Keratinocyte (primary cell): ENCODE measurements around the gene C11orf52. TPM values are rescaled to one million over a fixed set of nuclear protein-coding genes. Genes with fewer than 3 reads are reported as not detected.
A peak's percentile ranks its signal among the peaks of the same experiment; 100 is the strongest.

Source experiments
- DNase-seq: peaks from one replicate; pipeline ENCODE4 v3.0.0-alpha.2; 2011; ENCODE audit warnings: low read depth, missing footprints, low spot score
- FAIRE-seq: peaks from 2 replicates; lab custom pipeline; 2011; peaks lifted over from hg19 to GRCh38; lab: Jason Lieb, UNC
- H2AFZ ChIP-seq: 2 replicates; pipeline ENCODE4 v1.6.0; 2012; ENCODE audit warnings: low read length, control low read depth, inconsistent platforms; ENCODE audit not compliant: control insufficient read depth
- H3K27ac ChIP-seq: 2 replicates; pipeline ENCODE4 v1.5.1; 2011; ENCODE audit warnings: low read length; ENCODE audit not compliant: control insufficient read depth, insufficient read depth
- H3K27me3 ChIP-seq: 3 replicates; pipeline ENCODE4 v1.6.0; 2011; ENCODE audit warnings: low read length; ENCODE audit not compliant: control insufficient read depth, insufficient read depth; ENCODE audit errors: extremely low read depth
- H3K36me3 ChIP-seq, 2 experiments: 2 replicates in 1 of 2; 3 replicates in 1 of 2; pipeline ENCODE4 v1.5.1; 2011; ENCODE audit warnings: low read length in 2 of 2, mild to moderate bottlenecking in 1 of 2; ENCODE audit not compliant: control insufficient read depth in 2 of 2, insufficient read depth in 2 of 2; ENCODE audit errors: extremely low read depth in 1 of 2
- H3K4me1 ChIP-seq: 3 replicates; pipeline ENCODE4 v1.5.1; 2011; ENCODE audit warnings: low read length; ENCODE audit not compliant: control insufficient read depth, insufficient read depth; ENCODE audit errors: extremely low read depth
- H3K4me2 ChIP-seq: 3 replicates; pipeline ENCODE4 v1.6.0; 2011; ENCODE audit warnings: low read depth, low read length; ENCODE audit not compliant: control insufficient read depth, insufficient read depth; ENCODE audit errors: extremely low read depth
- H3K4me3 ChIP-seq, 3 experiments: fragments of 200-600 bp in 1 of 3; sonication (generic) in 1 of 3; 2 replicates in 2 of 3; 3 replicates in 1 of 3; pipeline ENCODE4 v1.5.1; 2011 to 2016; ENCODE audit warnings: low read length in 3 of 3, mild to moderate bottlenecking in 3 of 3, control low read depth in 2 of 3, inconsistent platforms in 1 of 3, low read depth in 1 of 3, mixed read lengths in 1 of 3, mixed run types in 1 of 3, moderate library complexity in 1 of 3; ENCODE audit not compliant: control insufficient read depth in 2 of 3, insufficient read depth in 2 of 3; ENCODE audit errors: extremely low read depth in 1 of 3
- H3K79me2 ChIP-seq: 2 replicates; pipeline ENCODE4 v1.6.0; 2012; ENCODE audit warnings: low read length; ENCODE audit not compliant: control insufficient read depth, insufficient read depth
- H3K9ac ChIP-seq: 3 replicates; pipeline ENCODE4 v1.6.0; 2011; ENCODE audit warnings: low read length; ENCODE audit not compliant: control insufficient read depth, insufficient read depth; ENCODE audit errors: extremely low read depth
- H3K9me1 ChIP-seq: 3 replicates; pipeline ENCODE4 v1.6.0; 2011; ENCODE audit warnings: low read length; ENCODE audit not compliant: control insufficient read depth, insufficient read depth; ENCODE audit errors: extremely low read depth
- H3K9me3 ChIP-seq: 2 replicates; pipeline ENCODE4 v1.5.1; 2012; ENCODE audit warnings: low read depth, low read length; ENCODE audit not compliant: control insufficient read depth
- H4K20me1 ChIP-seq: 3 replicates; pipeline ENCODE4 v1.6.0; 2011; ENCODE audit warnings: low read length; ENCODE audit not compliant: control insufficient read depth, insufficient read depth; ENCODE audit errors: extremely low read depth
- CTCF ChIP-seq, 3 experiments: IDR thresholded peaks in 1 of 3; conservative IDR thresholded peaks in 1 of 3; optimal IDR thresholded peaks in 1 of 3; 2 replicates in 2 of 3; 3 replicates in 1 of 3; pipeline versions ENCODE3 to v1.5.1; 2011; ENCODE audit warnings: low read length in 3 of 3, mild to moderate bottlenecking in 3 of 3, moderate library complexity in 2 of 3, control low read depth in 1 of 3, inconsistent platforms in 1 of 3; ENCODE audit not compliant: insufficient read depth in 2 of 3; ENCODE audit errors: extremely low read depth in 1 of 3
- EZH2 ChIP-seq: IDR thresholded peaks from one replicate; pipeline ENCODE4 v1.6.1; 2012; ENCODE audit warnings: inconsistent platforms, mild to moderate bottlenecking, low read length, moderate library complexity
- dilution Hi-C: fragments of 300-500 bp; cut with MboI; formaldehyde crosslinking; loops from one replicate; pipeline ENCODE4 v1.7.0; 2020; ENCODE audit warnings: low sequenced_read_pairs; ENCODE audit not compliant: extremely low pct_ligation_motif_present
- polyA plus RNA-seq, 5 experiments: library from polyadenylated mRNA; depleted of rRNA in 3 of 5; stranded (reverse) in 3 of 5; stranded (forward) in 1 of 5; unstranded in 1 of 5; fragments of >200 nt; gene quantifications; 1 replicate in 1 of 5; 2 replicates in 3 of 5; 3 replicates in 1 of 5; pipeline versions ENCODE4 v1.2.1 to v1.2.3, GENCODE V29; 2011 to 2012; ENCODE audit warnings: missing spikeins in 2 of 5, low read depth in 1 of 5, low replicate concordance in 1 of 5

The C11orf52 gene
- polyA plus RNA-seq, 1 donor (not counting 4 experiments of a cell fraction or from before 2014, with no cell fraction given), result 3.5 TPM

- Histone ChIP-seq H3K79me2 (no peaks in the 10 kb centered on the region), H3K4me2 (peak overlapping the region; percentile 10), H3K4me3 (no peak overlapping the region), H2AFZ (peak overlapping the region; percentile 16), H3K27ac (no peak overlapping the region), H3K9ac (no peak overlapping the region), H3K9me3 (no peaks in the 10 kb centered on the region), H4K20me1 (no peaks in the 10 kb centered on the region), H3K9me1 (no peaks in the 10 kb centered on the region), H3K36me3 (no peaks in the 10 kb centered on the region), H3K27me3 (no peaks in the 10 kb centered on the region), H3K4me1 (peaks cover 24% of the 10 kb centered on the region)
- no peak for FAIRE-seq
- no peak for TF ChIP-seq CTCF (optimal IDR thresholded peaks at IDR 0.05 in 1 of 3, IDR thresholded peaks at IDR 0.05 in 1 of 3, conservative IDR thresholded peaks at IDR 0.05 in 1 of 3; ENCODE audit: extremely low read depth in 1 of 3, insufficient read depth in 2 of 3, low read length in 3 of 3)
- no peak for TF ChIP-seq EZH2
- dilution Hi-C loops, result no loop called here
- DNase-seq, result no peak
Observed at GRCh38 chr11:111923351-111923788, 4.7 kb downstream of the C11orf52 start.

DNA sequence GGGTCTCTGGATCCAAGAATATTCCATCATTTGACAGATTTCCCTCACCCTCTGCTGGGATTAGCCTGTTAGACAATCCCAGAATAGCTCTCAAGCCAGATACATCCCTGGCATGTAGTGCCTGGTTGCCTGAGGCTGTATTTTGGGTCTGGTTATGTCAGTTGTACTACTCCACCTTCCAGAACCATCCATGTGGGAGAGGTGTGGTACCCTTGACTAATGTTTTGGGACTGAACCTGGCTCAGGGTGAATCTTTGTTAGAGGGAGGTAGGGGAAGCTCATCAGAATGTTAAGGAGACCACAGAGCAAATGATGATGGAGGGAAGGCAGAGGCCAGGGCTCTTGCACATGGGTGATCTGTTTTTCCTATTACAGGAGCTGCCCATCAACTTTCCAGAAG, 5.2 kb downstream of the C11orf52 start:
- no peak overlapping the region for H3K4me2 ChIP-seq
- H3K4me1 ChIP-seq, result peaks cover 18% of the 10 kb centered on the region
- no peak overlapping the region for H3K27ac ChIP-seq
- DNase-seq (no peak), FAIRE-seq (no peak)
- dilution Hi-C loops, result no loop called here
- H3K9me3 ChIP-seq, result no peaks in the 10 kb centered on the region
- no peaks in the 10 kb centered on the region for H4K20me1 ChIP-seq
- H3K9ac ChIP-seq, result no peak overlapping the region
- TF ChIP-seq CTCF (optimal IDR thresholded peaks at IDR 0.05 in 1 of 3, IDR thresholded peaks at IDR 0.05 in 1 of 3, conservative IDR thresholded peaks at IDR 0.05 in 1 of 3; ENCODE audit: extremely low read depth in 1 of 3, insufficient read depth in 2 of 3, low read length in 3 of 3), result no peak
- no peak for TF ChIP-seq EZH2
- no peaks in the 10 kb centered on the region for H3K79me2 ChIP-seq
- no peaks in the 10 kb centered on the region for H3K36me3 ChIP-seq
- H3K27me3 ChIP-seq, result no peaks in the 10 kb centered on the region
- no peak overlapping the region for H2AFZ ChIP-seq
- no peak overlapping the region for H3K4me3 ChIP-seq
- no peaks in the 10 kb centered on the region for H3K9me1 ChIP-seq
